ENCODE results near the gene LY6G5B. TPM values are rescaled to one million over a fixed set of nuclear protein-coding genes. Genes with fewer than 3 reads are reported as not detected.
A peak's percentile ranks its signal among the peaks of the same experiment; 100 is the strongest.

LY6G5B gene
- polyA plus RNA-seq, 4 donors: 9.0 to 37.0 (median 19.2) TPM

DNA sequence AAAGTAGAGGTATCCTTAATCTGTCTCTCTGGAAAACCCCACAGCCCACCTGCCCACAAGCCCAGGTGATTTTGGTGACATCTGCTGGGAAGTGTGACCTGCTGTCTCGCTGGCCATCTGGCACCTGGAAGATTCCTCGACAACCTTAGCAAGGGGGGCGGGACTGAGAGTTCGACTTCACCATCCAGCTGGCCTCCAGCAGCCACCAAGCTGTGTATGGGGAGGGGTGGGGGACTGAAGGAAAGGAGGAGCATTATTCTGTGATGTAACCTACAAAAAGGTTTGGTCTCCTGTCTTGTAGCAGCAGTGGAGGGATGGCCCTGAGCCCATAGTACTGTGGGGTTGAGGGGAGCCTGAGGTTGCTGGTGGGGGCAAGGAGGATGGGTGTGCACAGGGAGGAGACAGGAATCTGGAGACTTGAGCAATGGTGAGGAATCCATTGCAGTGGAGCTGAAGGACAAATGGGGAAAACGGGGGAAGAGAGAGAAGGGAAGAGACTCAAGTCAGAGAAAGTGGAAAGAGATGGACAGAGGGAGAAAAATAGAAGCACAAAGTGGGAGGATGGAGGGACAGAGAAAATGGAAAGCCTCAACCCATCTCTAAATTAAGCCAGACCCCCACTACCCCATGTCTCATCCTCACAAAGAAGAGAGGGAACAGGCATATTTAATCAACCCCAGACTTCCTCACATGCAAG is 40.9 kb downstream of the LY6G5B start:
- DNase-seq (ENCODE audit: low read depth in 4 of 4, low spot score in 2 of 4): no peak

DNA sequence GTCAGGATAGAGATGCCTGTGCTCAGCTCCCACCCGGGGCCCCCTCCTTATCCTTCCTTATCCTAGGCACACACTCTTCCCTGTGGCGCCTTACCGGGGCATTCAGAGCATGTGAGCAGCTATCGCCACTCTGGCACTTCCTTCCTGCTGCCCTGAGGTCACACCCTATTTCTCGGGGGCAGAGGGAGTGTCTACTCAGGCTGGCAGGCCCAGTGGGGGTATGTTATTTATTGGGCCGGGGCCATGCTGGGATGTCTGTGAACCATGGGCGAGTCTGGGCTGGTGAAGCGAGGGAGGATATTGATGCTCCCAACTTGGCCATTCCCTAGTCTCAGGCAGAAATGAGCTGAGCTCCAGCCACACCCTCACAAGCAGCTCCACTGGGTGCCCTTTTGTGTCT is 41.5 kb downstream of the LY6G5B start:
- DNase-seq (ENCODE audit: low read depth in 4 of 4, low spot score in 2 of 4): no peak

DNA sequence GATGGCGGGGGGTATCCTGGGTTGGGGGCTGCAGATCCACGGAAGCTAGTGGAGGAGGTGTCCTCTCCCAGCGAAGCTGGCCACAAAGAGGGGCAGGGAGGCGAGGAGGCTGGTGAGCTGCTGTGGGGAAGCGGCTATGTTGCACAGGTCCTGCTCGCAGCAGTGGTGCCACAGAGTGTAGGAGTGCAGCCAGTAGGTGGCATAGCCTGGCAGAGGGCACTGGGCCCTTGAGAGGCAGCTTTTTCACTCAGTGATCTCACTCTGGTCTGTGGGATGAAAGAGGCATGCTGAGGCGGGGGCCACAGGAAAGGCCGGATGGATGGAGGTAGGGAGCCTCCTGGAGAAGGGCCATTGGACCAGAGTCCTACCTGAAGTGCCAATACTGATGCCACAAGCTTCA is 42.5 kb downstream of the LY6G5B start:
- no peak for DNase-seq (ENCODE audit: low read depth in 4 of 4, low spot score in 2 of 4)

DNA sequence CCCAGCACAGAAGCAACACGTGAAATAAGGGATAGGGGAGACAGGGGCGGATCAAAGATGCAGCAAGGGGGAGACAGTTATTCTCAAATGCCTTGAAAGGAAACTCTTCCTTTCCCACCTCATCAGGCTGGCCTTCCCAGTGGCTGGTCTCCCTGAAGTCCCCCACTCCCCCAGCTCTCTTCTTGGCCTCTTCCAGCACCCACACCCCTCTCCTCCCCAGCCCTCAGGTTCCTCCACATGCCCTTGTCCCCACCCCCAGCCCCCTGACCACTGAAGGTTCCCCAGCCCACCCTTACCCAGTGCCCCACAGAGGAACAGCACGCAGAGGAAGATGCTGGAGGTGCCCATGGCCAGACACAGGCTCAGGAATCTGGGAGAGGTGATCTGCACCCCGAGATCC is 43.7 kb downstream of the LY6G5B start:
- no peak for DNase-seq (ENCODE audit: low read depth in 4 of 4, low spot score in 2 of 4)

DNA sequence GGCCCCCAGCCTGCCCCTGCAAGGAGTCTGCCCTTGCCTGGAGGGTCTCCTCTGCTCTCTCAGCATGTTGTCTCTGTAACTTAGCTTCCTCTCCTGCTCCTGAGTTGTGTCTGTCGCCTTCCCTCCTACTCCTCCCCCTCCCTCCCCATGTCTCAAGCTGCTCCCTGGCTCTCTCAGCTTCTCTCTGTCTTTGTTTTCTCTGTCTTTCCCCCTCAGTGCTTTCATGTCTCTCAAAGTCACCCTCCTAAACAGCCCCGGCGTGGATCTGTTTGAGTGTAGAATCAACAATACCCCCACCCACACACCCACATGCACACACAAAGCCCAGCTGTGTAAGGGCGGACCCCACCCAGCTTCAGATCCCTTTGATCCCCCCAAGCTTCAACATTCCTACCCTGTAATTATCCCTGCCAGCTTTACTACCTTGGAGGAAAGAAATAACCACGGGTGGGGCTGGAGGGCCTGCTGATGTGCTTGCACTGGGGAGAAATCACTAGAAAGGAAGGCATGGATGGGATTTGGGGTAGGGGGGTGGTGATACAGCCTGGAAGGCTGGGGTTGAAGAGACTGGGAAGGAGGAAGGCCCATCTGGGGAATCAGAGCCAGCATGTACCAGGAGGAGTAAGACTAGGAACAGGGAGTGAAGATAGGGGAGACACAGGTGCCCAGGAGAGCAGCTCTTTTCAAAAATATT is 44.4 kb downstream of the LY6G5B start:
- peak in 2 of 4 donors; percentile 37 to 45 for DNase-seq (ENCODE audit: low read depth in 4 of 4, low spot score in 2 of 4)

DNA sequence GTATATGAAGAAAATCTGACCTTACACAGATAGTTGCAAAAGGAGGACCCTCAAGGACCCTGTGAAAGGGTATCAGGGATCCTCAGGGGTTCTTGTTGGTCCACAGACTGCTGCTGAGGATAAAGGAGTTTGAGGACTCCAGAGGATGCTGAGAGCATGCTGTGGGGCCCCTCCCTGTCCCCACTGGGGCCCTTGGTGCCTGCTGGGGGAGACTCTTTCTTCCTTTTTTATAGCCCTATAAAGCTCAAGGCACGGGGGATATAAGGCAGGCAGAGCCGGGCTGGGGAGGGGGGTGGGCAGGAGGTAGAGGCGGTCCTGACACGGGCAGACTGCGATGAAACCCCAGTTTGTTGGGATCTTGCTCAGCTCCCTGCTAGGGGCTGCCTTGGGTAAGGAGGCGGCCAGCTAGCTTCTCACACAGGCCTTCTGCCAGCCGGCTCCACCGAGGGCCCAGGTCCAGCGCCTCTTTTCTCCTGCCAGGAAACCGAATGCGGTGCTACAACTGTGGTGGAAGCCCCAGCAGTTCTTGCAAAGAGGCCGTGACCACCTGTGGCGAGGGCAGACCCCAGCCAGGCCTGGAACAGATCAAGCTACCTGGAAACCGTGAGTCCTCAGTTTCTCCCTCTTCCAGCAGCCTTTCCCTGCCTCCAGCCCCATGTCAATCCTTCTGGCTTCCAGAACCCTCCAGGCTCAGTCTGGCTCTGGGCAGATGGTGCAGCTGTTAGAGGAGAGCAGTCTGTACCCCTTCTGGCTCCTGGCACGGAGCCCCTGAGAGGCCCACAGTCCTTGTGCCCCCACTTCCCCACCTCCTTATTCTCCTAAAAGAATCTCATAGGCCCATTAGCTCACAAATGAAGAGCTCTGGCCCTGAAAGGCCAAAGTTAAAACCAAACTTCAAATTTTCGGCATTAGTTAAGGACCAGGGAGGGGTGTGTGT is 45.5 kb downstream of the LY6G5B start, which contains the start of gene LY6G6D:
TSS of gene LY6G6D (plus strand) at position 327 of the 937 bp plus-strand sequence. CDS start at position 335, 8 bp downstream.
- DNase-seq (ENCODE audit: low read depth in 4 of 4, low spot score in 2 of 4): no peak

DNA sequence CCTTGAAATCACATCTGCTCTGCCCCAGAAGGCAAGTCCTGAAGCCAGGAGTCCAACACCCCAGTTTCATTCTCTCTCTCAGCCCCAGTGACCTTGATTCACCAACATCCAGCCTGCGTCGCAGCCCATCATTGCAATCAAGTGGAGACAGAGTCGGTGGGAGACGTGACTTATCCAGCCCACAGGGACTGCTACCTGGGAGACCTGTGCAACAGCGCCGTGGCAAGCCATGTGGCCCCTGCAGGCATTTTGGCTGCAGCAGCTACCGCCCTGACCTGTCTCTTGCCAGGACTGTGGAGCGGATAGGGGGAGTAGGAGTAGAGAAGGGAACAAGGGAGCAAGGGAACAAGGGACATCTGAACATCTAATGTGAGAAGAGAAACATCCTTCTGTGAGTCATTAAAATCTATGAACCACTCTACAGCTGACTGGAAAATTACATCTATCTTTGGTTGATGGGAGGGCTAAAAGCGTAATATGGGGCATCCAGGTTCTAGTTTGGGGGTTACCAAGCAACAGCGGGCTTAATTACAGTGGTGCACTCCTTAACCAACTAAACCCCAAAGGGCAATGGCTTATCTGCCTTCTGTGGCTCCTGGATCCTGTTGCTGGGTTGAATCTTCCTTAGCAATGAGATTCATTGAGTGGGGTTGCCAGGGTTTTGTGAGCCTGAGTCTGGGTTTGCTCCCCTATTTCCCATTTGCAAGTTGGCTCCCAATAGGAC is 47.9 kb downstream of the LY6G5B start:
- DNase-seq (ENCODE audit: low read depth in 4 of 4, low spot score in 2 of 4): no peak

DNA sequence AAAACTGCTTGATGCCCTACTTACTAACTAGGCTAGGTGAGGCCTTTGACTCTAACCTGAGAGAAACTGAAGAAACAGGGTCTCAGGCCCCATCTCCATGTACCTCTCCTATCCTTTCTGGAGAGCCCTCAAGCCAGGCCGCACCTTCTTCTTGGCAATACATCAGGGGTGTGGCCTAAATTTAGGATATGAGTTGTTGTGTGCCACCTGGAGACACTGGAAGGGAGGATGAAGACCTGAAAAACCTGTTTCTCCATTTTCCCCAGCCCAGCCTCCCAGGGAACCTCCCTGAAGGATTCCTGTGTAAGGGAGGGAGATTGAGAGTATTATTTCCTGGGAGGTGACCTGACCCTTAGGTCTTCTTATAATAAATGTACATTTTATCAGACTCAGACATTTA is 48.5 kb downstream of the LY6G5B start:
- no peak for DNase-seq (ENCODE audit: low read depth in 4 of 4, low spot score in 2 of 4)

DNA sequence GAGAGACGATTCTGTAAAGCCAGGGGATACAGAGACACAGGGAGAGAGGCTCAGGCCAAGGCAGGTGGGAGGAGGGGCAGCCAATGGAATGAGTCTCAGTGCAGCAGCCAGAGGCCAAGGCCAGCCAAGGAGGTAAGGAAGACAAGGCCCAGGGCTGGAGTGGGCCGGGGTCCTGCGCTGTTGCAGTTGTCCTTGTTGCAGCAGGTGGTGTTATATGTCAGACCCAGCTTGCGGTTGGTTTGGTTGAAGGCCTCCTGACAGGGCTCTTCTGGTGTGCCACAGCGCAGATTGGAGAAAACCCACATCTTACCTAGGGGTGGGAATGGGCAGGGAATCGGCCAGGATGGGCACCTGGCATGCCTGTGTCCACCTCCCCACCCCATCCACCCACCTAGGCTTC is 49.2 kb downstream of the LY6G5B start:
- no peak for DNase-seq (ENCODE audit: low read depth in 4 of 4, low spot score in 2 of 4)

DNA sequence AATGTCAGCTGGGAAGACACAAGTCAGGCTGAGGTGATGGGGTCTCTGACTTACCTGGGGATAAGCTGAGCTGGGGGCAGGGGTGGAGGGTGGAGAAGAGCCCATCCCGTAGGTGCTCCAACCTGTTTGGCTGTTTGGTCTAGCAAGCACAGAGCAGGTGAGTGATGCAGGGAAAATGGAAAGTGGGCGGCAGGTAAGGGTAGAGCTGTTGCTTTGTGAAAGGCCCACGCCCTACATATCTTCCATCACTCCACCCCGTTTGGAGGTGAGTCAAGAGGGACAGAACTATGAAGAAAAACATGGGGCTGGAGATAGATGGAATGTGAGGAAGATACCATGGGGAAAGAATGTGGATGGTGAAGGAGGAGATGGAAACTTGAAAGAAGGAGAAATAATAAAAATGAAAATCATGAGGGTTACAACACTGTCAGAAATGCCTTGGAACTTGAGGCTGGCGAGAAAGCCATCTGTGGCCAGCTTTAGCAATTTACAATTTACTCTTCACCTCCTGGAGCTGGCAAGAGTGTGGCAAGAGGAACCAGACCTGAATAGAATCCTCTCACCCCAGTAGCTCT is 50.5 kb downstream of the LY6G5B start:
- no peak for DNase-seq (ENCODE audit: low read depth in 4 of 4, low spot score in 2 of 4)

DNA sequence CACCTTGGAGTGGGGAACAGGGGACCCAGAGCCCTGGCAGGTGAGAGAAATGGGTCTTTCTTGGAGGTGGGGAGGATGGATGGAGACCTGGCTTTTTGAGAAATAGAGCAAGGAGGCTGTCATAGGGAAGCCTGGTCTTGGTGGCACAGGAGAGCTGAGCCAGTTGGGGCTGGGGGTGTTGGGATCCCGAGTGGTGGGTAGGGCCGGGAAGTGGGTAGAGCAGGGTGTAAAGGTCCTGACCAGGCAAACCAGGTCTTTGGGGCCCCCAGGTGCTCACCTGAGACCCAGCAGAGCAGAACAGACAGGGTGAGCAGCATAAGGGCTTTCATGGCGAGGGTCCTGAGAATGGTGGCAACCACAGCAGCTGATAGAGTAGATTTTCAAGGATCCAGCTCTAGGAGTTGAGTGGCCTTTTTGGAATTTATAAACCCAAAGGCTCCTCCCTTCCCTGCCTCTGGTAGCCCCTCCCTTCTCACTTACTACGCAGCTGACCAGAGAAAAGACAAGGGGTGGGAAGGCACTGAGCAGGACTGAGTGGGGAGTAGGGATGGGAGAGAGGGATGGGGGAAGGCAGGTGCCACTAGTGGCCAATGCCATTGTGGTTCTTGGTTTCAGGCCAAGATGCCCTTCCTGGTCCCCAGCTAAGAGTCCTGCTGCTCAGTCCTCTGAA is 51.7 kb downstream of the LY6G5B start, which contains the start of gene LY6G6C:
TSS of gene LY6G6C (minus strand) at position 396 of the 670 bp plus-strand sequence. CDS start at position 329, 67 bp downstream.
- DNase-seq (ENCODE audit: low read depth in 4 of 4, low spot score in 2 of 4): no peak

DNA sequence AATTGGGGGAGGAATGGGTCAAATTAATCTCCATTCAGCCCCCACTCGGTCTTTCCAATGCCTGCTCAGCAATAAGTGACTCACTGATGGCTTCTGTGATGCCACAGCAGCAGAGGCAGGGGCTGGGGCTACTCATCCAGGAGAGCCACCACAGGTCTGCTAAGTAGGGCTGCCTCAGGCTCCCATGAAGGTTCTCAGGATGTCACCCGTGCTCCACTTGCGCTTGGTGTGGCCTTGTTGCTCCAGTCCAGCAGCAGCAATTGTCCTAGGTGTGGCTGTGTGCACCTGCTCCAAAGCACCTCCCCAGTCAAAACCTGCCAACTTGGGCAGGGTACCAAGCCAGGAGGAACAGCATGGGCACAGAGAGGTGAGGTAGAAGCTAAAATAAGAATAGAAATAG is 52.4 kb downstream of the LY6G5B start:
- no peak for DNase-seq (ENCODE audit: low read depth in 4 of 4, low spot score in 2 of 4)

Other genes starting within 250 kb of the LY6G5B start
- gene MICB, start 171.8 kb upstream of the LY6G5B start, polyA plus RNA-seq (ENCODE audit: insufficient read length in 4 of 4): 1 to 10 TPM in 2 of 4 donors, under 1 TPM in 2; 0.45 to 1.8 (median 0.88) TPM
- 10 to 100 TPM; 15.4 to 24.2 (median 18.0) TPM for gene MCCD1, start 141.0 kb upstream of the LY6G5B start, polyA plus RNA-seq (ENCODE audit: insufficient read length in 4 of 4)
- gene DDX39B, start 128.0 kb upstream of the LY6G5B start, polyA plus RNA-seq (ENCODE audit: insufficient read length in 4 of 4): 100 to 1,000 TPM; 462 to 709 (median 569) TPM
- gene ATP6V1G2, start 123.4 kb upstream of the LY6G5B start, polyA plus RNA-seq (ENCODE audit: insufficient read length in 4 of 4): 10 to 100 TPM in 1 of 4 donors, 1 to 10 TPM in 3; 6.4 to 10.5 (median 6.5) TPM
- gene NFKBIL1, start 122.4 kb upstream of the LY6G5B start, polyA plus RNA-seq (ENCODE audit: insufficient read length in 4 of 4): 10 to 100 TPM; 18.4 to 29.0 (median 25.5) TPM
- under 1 TPM; 0.24 to 0.39 (median 0.31) TPM for gene LTA, start 97.7 kb upstream of the LY6G5B start, polyA plus RNA-seq (ENCODE audit: insufficient read length in 4 of 4)
- under 1 TPM in 1 of 4 donors, not detected in 3; 0.49 TPM for gene TNF, start 94.4 kb upstream of the LY6G5B start, polyA plus RNA-seq (ENCODE audit: insufficient read length in 4 of 4)
- gene LTB, start 87.6 kb upstream of the LY6G5B start, polyA plus RNA-seq (ENCODE audit: insufficient read length in 4 of 4): 1 to 10 TPM in 3 of 4 donors, under 1 TPM in 1; 0.88 to 2.3 (median 2.0) TPM
- gene LST1, start 83.7 kb upstream of the LY6G5B start, polyA plus RNA-seq (ENCODE audit: insufficient read length in 4 of 4): 1 to 10 TPM; 4.2 to 6.2 (median 5.0) TPM
- under 1 TPM in 3 of 4 donors, not detected in 1; 0.16 to 0.52 (median 0.25) TPM for gene NCR3, start 77.0 kb upstream of the LY6G5B start, polyA plus RNA-seq (ENCODE audit: insufficient read length in 4 of 4)
- 10 to 100 TPM; 61.0 to 92.7 (median 73.5) TPM for gene AIF1, start 54.7 kb upstream of the LY6G5B start, polyA plus RNA-seq (ENCODE audit: insufficient read length in 4 of 4)
- 100 to 1,000 TPM; 129 to 238 (median 197) TPM for gene PRRC2A, start 49.3 kb upstream of the LY6G5B start, polyA plus RNA-seq (ENCODE audit: insufficient read length in 4 of 4)
- 100 to 1,000 TPM; 218 to 274 (median 261) TPM for gene BAG6, start 17.3 kb upstream of the LY6G5B start, polyA plus RNA-seq (ENCODE audit: insufficient read length in 4 of 4)
- gene APOM, start 14.1 kb upstream of the LY6G5B start, polyA plus RNA-seq (ENCODE audit: insufficient read length in 4 of 4): 100 to 1,000 TPM in 3 of 4 donors, 10 to 100 TPM in 1; 89.9 to 124 (median 104) TPM
- 10 to 100 TPM; 17.9 to 24.3 (median 21.4) TPM for gene C6orf47, start 9.2 kb upstream of the LY6G5B start, polyA plus RNA-seq (ENCODE audit: insufficient read length in 4 of 4)
- 10 to 100 TPM; 25.2 to 33.9 (median 29.5) TPM for gene GPANK1, start 5.0 kb upstream of the LY6G5B start, polyA plus RNA-seq (ENCODE audit: insufficient read length in 4 of 4)
- gene CSNK2B, start 3.9 kb upstream of the LY6G5B start, polyA plus RNA-seq (ENCODE audit: insufficient read length in 4 of 4): 100 to 1,000 TPM; 224 to 234 (median 228) TPM
- gene LY6G5C, start 11.1 kb downstream of the LY6G5B start, polyA plus RNA-seq (ENCODE audit: insufficient read length in 4 of 4): 1 to 10 TPM; 2.4 to 5.6 (median 3.0) TPM
- 10 to 100 TPM; 54.3 to 74.8 (median 61.5) TPM for gene ABHD16A, start 33.3 kb downstream of the LY6G5B start, polyA plus RNA-seq (ENCODE audit: insufficient read length in 4 of 4)
- under 1 TPM; 0.21 to 0.81 (median 0.57) TPM for gene LY6G6F, start 36.9 kb downstream of the LY6G5B start, polyA plus RNA-seq (ENCODE audit: insufficient read length in 4 of 4)
- under 1 TPM in 1 of 4 donors, not detected in 3; 0.65 TPM for gene LY6G6D, start 45.4 kb downstream of the LY6G5B start, polyA plus RNA-seq (ENCODE audit: insufficient read length in 4 of 4)
- 1 to 10 TPM in 1 of 4 donors, under 1 TPM in 2, not detected in 1; 0.32 to 1.4 (median 0.47) TPM for gene LY6G6C, start 51.8 kb downstream of the LY6G5B start, polyA plus RNA-seq (ENCODE audit: insufficient read length in 4 of 4)
- gene MPIG6B, start 53.4 kb downstream of the LY6G5B start, polyA plus RNA-seq (ENCODE audit: insufficient read length in 4 of 4): 1 to 10 TPM in 3 of 4 donors, under 1 TPM in 1; 0.72 to 2.4 (median 1.5) TPM
- gene DDAH2, start 59.3 kb downstream of the LY6G5B start, polyA plus RNA-seq (ENCODE audit: insufficient read length in 4 of 4): 100 to 1,000 TPM; 163 to 243 (median 200) TPM
- gene CLIC1, start 66.6 kb downstream of the LY6G5B start, polyA plus RNA-seq (ENCODE audit: insufficient read length in 4 of 4): 100 to 1,000 TPM; 251 to 323 (median 297) TPM
- gene MSH5, start 70.0 kb downstream of the LY6G5B start, polyA plus RNA-seq (ENCODE audit: insufficient read length in 4 of 4): 10 to 100 TPM; 13.1 to 58.4 (median 30.9) TPM
- gene SAPCD1, start 92.7 kb downstream of the LY6G5B start, polyA plus RNA-seq (ENCODE audit: insufficient read length in 4 of 4): 10 to 100 TPM in 2 of 4 donors, 1 to 10 TPM in 2; 4.2 to 12.9 (median 7.3) TPM
- 10 to 100 TPM in 2 of 4 donors, 1 to 10 TPM in 2; 8.1 to 10.7 (median 9.6) TPM for gene VWA7, start 107.4 kb downstream of the LY6G5B start, polyA plus RNA-seq (ENCODE audit: insufficient read length in 4 of 4)
- 10 to 100 TPM; 51.9 to 64.8 (median 55.2) TPM for gene VARS1, start 125.8 kb downstream of the LY6G5B start, polyA plus RNA-seq (ENCODE audit: insufficient read length in 4 of 4)
- gene LSM2, start 137.0 kb downstream of the LY6G5B start, polyA plus RNA-seq (ENCODE audit: insufficient read length in 4 of 4): 10 to 100 TPM; 80.4 to 88.0 (median 84.9) TPM
- 1 to 10 TPM; 3.6 to 4.2 (median 3.8) TPM for gene HSPA1L, start 145.3 kb downstream of the LY6G5B start, polyA plus RNA-seq (ENCODE audit: insufficient read length in 4 of 4)
- 100 to 1,000 TPM in 3 of 4 donors, 10 to 100 TPM in 1; 92.5 to 123 (median 116) TPM for gene HSPA1A, start 145.6 kb downstream of the LY6G5B start, polyA plus RNA-seq (ENCODE audit: insufficient read length in 4 of 4)
- gene HSPA1B, start 157.8 kb downstream of the LY6G5B start, polyA plus RNA-seq (ENCODE audit: insufficient read length in 4 of 4): 100 to 1,000 TPM; 128 to 169 (median 155) TPM
- gene NEU1, start 192.8 kb downstream of the LY6G5B start, polyA plus RNA-seq (ENCODE audit: insufficient read length in 4 of 4): 10 to 100 TPM; 72.1 to 78.2 (median 75.1) TPM
- 10 to 100 TPM; 37.2 to 57.4 (median 46.1) TPM for gene SLC44A4, start 209.0 kb downstream of the LY6G5B start, polyA plus RNA-seq (ENCODE audit: insufficient read length in 4 of 4)
- gene EHMT2, start 227.7 kb downstream of the LY6G5B start, polyA plus RNA-seq (ENCODE audit: insufficient read length in 4 of 4): 100 to 1,000 TPM in 1 of 4 donors, 10 to 100 TPM in 3; 65.6 to 111 (median 86.8) TPM
- 10 to 100 TPM; 22.4 to 35.3 (median 26.9) TPM for gene ZBTB12, start 232.1 kb downstream of the LY6G5B start, polyA plus RNA-seq (ENCODE audit: insufficient read length in 4 of 4)